A549 treated with AZD9567 at 1 μM for 4 hours (cell line): ENCODE measurements around the gene PHLDA2. TPM values are rescaled to one million over a fixed set of nuclear protein-coding genes. Genes with fewer than 3 reads are reported as not detected.

Source experiments
- total RNA-seq: library from RNA; stranded (reverse); fragments of 200-300 nt; extraction: Qiagen RNA extraction; gene quantifications from 5 replicates; pipeline ENCODE4 v1.2.3, GENCODE V29; 2022; ENCODE audit not compliant: insufficient read depth

The PHLDA2 gene
- 99.1 to 136 TPM (median 114 TPM) in 5 replicates for total RNA-seq

GRCh38 chr11:2928605-2929530, at the start of gene PHLDA2:
TSS of gene PHLDA2 (minus strand) at chr11:2929420. CDS start at chr11:2929364, 56 bp downstream.

GRCh38 chr11:2885678-2886081, 43.5 kb downstream of the PHLDA2 start, which contains the start of gene CDKN1C:
TSS of gene CDKN1C (minus strand) at chr11:2885775. CDS start at chr11:2885456, 319 bp downstream.

Other genes with a start within 250 kb of the PHLDA2 start
- 0.06 to 0.08 TPM (median 0.07 TPM) in 5 replicates for gene KCNQ1OT1, start 229.4 kb downstream of the PHLDA2 start, total RNA-seq
- gene CDKN1C, start 43.6 kb downstream of the PHLDA2 start, total RNA-seq: 3.5 to 4.6 TPM (median 4.3 TPM) in 5 replicates
- gene NAP1L4, start 62.9 kb upstream of the PHLDA2 start, total RNA-seq: 113 to 129 TPM (median 122 TPM) in 5 replicates
- 54.6 to 74.8 TPM (median 62.0 TPM) in 5 replicates for gene CARS1, start 128.0 kb upstream of the PHLDA2 start, total RNA-seq
- gene OSBPL5, start 235.9 kb upstream of the PHLDA2 start, total RNA-seq: 6.1 to 9.1 TPM (median 8.1 TPM) in 5 replicates